ENCODE measurements around the gene YWHAG.
"Not testable (repeated sequence)": the region's sequence is repeated elsewhere in the genome, so short reads cannot be mapped to it uniquely, and the experiment has no call there.

YWHAG gene

GRCh38 chr7:76346778-76347177 is 12.0 kb downstream of the YWHAG start:
- DNase-seq (ENCODE audit: low spot score), result no peak

DNA sequence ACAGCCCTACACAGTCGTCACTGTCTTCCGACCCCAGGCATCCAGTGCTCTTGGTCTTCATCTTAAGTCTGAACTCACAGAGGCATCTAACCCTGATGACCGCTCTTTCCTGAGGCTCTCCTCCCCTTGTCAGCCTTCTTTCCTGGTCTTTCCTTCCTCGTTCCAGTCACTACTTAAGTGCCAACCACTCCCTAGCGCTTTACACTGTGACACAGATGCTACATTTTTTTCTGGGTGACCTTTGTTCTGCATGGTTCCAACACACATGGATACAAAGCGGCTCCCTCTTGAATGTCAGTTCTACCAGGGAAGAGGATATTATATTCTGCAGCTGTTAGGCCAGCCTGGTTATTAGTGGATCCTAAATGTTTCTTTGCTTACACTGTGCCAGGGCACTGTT is 12.7 kb downstream of the YWHAG start:
- DNase-seq (ENCODE audit: low spot score), result no peak

DNA sequence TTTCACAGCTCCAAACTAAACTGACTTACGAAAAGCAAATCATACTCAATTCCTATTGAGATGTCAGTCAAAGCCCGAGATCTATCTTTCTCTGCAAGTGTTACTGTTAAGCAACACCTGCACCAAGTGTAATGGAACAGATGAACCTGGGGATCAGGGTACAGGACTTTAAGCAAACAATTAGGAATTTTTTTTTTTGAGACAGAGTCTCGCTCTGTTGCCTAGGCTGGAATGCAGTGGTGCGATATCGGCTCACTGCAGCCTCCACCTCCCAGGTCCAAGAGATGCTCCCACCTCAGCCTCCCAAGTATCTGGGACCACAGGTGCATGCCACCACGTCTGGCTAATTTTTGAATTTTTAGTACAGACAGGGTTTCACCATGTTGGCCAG is 14.9 kb downstream of the YWHAG start:
- no peak for DNase-seq (ENCODE audit: low spot score)

GRCh38 chr7:76343294-76343930 is 15.4 kb downstream of the YWHAG start:
- no peak for DNase-seq (ENCODE audit: low spot score)

DNA sequence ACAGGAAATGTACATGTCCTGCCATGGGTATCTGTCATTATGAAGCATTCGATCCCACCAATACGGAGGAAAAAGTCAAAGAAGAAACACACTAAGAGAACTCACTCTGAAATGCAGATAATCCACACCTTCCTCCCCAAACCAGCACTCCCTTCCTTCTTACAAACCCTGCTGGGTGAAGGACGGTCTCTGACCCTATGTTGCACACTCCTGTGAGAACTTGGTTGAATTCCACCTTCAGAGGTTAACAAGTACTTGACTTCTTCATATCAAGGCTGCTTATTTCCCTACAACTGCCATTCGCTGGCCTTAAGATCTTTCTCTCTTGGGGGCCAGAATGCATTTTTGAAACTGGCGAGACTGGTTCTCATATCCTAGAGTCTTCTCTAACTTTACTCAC is 16.6 kb downstream of the YWHAG start:
- no peak for DNase-seq (ENCODE audit: low spot score)

DNA sequence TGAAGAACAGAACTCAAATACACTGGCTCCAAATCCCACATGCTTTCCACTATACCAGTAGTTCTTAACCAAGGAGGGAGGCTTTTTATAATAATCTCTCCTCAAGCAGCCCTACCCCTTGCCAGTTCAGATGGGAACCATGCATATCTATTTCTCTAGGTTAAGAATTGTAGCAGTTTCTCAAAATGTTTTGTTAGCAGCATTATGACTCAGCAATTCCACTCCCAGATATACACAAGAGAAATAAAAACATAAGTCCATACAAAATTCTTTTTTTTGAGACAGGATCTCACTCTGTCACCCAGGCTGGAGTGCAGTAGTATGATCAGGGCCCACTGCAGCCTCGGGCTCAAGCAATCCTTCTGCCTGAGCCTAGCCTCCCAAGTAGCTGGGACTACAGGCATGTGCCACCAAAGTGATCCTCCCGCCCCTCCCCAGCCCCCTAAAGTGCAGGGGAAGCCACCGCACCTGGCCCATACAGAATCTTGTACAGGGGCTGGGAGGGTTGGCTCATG is 18.1 kb downstream of the YWHAG start:
- DNase-seq (ENCODE audit: low spot score), result no peak

DNA sequence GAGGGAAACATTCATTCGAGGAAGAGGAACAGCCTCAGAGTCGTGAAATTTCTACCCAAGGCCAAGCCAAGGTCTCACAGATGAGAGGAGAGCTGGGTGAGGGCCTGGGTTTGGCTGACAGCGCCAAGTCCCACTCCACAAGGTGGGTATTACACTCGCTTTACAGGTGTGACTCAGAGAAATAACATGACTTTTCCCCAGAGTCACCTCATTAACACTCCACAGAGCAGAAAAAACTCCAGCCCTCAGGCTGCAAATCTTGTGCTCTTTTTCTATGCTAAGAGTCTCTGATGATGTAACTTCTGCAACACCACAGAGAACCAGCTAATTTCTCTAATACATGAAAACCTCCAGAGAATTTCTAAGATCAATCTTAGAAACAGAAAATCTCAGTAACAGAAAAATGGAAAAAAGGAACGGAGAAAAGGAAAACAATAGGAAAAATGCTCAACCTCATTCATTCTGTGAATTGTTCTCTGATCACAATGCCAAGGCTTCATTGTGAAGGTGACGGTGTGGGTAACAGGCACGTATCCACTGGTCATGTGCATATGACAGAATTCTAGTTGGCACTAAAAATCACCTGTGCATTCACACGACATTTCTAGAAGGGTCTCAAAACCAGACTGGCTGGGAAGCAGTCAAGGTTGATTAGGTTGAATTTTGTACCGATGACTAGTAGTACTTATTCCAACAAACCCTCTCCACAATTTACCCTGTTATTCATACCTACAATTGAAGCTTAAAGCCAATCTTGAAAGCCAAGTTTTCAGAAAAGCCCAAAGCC is 20.3 kb downstream of the YWHAG start:
- no peak for DNase-seq (ENCODE audit: low spot score)

GRCh38 chr7:76337147-76337546 is 21.6 kb downstream of the YWHAG start:
- DNase-seq (ENCODE audit: low spot score), result no peak

DNA sequence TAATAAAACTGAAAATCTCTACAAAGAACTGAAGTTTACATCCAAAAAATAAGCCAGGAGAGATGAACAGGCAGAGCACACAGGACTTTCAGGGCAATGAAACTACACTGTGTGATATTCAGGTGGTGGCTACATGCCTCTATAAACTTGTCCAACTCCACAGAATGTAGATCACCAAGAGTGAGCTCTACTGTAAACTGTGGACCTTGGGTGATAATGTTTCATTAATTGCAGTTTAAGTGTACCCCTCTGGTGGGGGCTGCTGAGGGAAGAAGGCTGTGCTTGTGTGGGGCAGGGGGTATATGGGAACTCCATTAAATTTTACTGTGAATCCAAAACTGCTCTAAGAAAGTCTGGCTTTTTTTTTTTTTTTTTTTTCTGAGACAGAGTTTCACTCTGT is 22.7 kb downstream of the YWHAG start:
- DNase-seq (ENCODE audit: low spot score), result no peak

DNA sequence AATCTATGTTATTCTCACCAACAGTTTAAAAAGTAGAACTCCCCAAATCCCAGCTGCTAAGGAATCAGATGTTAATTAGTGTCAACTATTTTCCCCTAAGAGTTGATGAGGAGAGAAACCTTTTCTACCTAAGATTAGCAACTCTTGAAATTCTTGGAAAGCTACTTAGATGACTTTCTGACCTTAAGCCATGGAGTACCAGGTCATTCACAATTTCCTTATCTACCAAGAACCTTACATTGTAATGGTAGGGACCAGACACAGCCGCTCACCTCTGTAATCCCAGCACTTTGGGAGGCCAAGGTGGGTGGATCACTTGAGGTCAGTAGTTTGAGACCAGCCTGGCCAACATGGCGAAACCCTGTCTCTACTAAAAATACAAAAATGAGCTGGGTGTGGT is 23.4 kb downstream of the YWHAG start:
- not testable (repeated sequence) for DNase-seq (ENCODE audit: low spot score)

DNA sequence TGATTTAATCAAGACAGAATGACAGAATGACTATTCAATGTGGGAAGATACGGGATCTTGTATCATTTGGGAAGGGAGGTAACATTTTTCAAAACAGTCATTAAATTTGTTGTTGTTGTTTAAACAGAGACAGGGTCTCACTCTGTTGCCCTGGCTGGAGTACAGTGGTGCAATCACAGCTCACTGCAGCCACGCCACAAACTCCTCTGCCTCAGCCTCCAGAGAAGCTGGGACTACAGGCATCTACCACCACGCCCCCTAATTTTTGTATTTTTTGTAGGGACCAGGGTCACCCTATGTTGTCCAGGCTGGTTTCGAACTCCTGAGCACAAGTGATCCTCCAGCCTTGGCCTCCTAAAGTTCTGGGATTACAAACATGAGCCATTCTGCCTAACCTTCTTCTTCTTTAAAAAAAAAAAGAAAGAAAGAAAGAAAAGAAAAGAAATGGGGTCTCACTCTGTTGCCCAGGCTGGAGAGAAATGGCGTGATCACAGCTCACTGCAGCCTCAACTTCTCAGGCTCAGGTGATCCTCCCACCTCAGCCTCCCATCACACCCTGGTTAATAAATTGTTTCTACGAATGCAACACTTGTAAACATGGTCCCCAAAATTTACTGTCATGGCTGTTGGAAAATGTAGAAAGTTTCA is 24.3 kb downstream of the YWHAG start:
- no peak for DNase-seq (ENCODE audit: low spot score)

DNA sequence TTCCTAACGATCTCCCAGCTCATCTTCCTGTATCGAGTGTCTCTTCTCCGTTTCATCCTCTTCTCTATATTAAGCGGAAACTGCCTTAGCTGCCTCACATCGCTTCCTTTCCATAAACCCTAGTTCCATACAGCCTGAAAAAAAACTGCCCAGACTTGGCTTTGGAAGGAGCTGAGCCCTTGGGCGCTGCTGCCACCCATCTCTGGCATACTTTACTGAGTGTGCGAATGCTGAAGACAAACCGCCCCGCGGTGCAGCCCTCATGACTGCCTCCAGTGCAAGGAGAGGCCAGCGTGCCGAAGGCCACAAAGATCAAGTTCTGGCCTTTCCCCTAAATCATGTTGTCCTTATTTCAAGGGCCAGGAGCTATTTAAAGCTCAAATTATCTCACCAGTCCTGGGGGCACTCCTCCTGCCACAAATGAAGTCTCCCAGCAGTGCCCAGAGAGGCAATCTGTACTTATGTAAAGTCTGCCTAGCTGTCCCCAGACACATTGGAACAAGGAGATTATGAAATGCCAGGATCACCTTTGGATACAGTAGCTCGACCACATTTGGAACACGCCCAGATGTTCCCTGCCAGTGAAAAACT is 25.2 kb downstream of the YWHAG start:
- no peak for DNase-seq (ENCODE audit: low spot score)

DNA sequence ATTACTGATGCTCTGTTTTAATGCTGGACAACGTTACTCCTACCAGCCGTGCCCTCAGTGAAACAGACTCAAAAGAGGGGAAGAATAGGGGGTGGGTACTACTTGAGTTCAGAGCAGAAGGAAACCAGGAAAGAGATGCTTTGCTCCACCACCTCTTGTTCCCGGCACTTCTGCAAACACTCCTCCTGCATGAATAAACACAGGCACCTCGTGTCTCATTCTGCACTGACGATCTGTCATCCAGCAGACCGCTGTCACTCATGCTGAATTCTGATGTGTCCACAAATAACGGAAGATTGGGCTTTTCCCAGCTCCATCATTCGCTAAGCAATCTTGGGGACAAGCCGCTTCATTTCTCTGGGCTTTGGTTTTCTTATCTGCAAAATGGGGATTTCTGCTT is 26.7 kb downstream of the YWHAG start:
- DNase-seq (ENCODE audit: low spot score), result no peak

GRCh38 chr7:76330673-76331072 is 28.1 kb downstream of the YWHAG start:
- DNase-seq (ENCODE audit: low spot score), result no peak

- no peak for DNase-seq (ENCODE audit: low spot score)
Observed at GRCh38 chr7:76330261-76330660, 28.5 kb downstream of the YWHAG start.

DNA sequence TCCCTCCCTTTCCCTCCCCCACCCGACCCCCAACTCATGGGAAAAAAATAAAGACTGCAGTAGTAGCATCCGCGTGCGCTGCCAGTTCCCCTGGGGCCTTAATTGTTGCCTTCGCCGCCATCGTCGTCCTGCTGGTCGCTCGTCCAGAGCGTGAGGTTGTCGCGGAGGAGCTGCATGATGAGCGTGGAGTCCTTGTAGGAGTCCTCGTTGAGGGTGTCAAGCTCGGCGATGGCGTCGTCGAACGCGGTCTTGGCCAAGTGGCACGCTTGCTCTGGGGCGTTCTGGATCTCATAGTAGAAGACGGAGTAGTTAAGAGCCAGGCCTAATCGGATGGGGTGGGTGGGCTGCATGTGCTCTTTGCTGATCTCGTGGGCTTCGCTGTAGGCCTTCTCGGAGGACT is 29.3 kb downstream of the YWHAG start:
- DNase-seq (ENCODE audit: low spot score), result no peak

DNA sequence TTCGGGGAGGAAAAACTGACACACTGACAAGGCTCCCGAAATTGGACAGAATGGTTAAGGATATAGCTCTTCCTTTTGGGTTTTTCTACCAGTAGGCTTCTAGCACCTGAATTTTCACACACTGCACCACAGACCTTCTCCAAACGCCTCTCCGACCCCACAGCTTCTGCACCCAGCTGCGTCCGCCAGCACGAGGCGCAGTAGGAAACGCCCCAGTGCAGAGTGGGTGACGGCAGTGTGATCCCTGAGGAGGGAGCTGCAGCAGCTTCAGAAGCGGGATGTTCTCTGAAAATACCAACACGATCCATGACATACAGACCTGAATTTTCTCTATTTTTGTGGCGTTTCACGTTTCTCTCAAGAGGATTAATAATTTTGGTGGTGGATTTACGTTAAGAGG is 30.4 kb downstream of the YWHAG start:
- no peak for DNase-seq (ENCODE audit: low spot score)

- no peak for DNase-seq (ENCODE audit: low spot score)
Observed at GRCh38 chr7:76327610-76328009, 31.2 kb downstream of the YWHAG start.

GRCh38 chr7:76326646-76327233 is 32.1 kb downstream of the YWHAG start:
- no peak for DNase-seq (ENCODE audit: low spot score)

DNA sequence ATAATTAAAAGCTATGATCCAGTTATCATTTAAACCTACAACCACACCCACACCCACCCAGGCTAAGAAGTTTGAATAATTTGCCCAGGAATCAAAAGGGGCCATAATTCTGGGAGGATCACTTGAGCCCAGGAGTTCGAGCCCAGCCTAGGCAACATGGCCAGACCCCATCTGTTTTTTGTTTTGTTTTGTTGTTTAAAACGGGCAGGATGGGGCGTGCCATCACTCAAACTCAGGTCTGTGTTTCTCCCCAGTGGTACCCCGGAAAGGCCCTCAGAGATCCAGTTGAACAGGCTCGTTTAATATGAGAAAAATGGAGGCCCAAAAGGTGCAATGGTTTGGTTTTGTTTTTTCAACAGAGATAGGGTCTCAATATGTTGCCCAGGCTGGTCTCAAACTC is 33.0 kb downstream of the YWHAG start:
- DNase-seq (ENCODE audit: low spot score), result no peak

GRCh38 chr7:76325092-76325491 is 33.7 kb downstream of the YWHAG start:
- DNase-seq (ENCODE audit: low spot score), result no peak
